ENCODE data around the gene RSPRY1.

The RSPRY1 gene

DNA sequence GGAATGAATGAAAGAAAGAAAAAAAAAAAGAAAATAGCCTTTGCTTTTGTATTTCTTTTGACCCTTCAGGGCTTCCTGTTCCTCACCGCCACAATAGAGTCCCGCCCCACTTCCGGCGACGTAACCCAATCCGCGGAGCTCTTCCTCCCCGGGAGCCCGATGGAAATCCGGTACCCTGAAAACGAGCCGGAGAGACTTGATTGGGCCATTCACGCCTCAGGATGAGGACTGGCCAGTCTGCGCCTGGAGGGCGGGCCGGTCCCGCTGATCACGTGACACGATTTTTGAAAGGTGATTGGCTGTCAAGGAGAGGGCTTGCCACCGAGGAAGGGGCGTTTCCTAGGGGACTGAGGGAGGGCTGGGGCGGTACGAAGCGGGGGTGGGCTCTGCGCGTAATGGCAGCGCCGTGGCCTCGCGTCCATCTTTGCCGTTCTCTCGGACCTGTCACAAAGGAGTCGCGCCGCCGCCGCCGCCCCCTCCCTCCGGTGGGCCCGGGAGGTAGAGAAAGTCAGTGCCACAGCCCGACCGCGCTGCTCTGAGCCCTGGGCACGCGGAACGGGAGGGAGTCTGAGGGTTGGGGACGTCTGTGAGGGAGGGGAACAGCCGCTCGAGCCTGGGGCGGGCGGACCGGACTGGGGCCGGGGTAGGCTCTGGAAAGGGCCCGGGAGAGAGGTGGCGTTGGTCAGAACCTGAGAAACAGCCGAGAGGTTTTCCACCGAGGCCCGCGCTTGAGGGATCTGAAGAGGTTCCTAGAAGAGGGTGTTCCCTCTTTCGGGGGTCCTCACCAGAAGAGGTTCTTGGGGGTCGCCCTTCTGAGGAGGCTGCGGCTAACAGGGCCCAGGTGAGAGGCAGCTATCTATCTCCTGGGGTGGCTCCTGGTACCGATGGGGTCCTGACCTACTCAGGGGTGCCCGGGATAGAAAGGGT, at the start of gene RSPRY1, which contains the start of gene PSME3IP1:
Gene RSPRY1 (plus strand): TSS at position 385 of the 927 bp plus-strand sequence. CDS start 18,330 bp downstream, outside the sequence.
Gene PSME3IP1 (minus strand): TSS at position 95 of the 927 bp plus-strand sequence. CDS start 12,185 bp downstream, outside the sequence.
- DNase-seq, result peak; percentile 93

DNA sequence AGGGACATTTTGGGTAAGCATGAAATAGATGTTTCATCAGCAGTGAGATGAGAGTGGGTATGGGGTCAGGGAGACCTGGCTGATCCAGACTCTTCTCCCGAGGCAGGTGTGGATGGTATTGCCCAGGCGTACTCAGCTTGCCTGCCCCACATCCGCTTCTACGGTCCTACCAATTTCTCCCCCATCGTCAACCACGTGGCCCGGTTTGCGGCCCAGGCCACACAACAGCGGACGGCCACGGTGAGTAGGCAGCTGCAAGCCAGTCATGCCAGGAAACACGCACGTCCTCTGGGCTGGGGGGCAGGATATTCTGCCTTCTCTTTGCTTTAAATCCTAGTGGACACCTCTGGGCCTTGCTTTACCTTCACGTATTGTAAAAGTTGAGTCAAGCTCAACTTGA, 49.1 kb upstream of the RSPRY1 start:
- no peak for DNase-seq

DNA sequence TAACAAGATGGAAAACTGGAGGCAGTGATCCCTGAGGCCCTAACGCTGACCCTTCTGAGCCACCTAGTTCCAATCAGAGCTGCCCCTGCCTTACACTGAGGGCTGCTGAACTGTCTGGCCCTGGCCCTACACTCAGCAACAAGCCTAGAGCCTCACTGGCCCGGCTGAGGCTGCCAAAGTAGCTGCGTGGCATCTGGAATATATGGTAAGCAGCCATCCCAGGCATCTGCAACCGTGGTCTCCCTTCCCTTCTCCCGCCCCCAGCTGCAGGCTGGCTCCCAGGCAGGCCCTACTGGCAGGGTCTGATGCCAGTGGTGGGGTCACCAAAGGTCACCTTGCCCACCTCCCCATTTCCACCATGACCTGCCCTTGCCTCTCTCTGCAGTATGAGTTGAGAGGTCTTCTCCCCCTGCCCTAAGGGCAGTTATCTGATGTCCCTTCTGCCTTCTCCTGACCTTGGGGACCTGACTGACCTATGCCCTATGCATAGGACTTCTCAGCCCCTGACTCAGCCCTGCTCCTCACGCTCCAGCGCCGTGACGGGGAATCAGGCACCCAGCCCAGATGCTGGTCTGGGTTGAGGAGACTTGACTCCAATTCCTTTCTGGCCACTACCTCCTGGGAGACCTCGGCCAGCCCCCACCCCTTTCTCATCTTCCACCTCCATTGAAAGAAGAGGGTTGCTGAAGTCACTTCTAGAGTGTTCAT, 48.4 kb upstream of the RSPRY1 start:
- no peak for DNase-seq

- no peak for DNase-seq
Measured at GRCh38 chr16:57138281-57138935, 47.7 kb upstream of the RSPRY1 start.

DNA sequence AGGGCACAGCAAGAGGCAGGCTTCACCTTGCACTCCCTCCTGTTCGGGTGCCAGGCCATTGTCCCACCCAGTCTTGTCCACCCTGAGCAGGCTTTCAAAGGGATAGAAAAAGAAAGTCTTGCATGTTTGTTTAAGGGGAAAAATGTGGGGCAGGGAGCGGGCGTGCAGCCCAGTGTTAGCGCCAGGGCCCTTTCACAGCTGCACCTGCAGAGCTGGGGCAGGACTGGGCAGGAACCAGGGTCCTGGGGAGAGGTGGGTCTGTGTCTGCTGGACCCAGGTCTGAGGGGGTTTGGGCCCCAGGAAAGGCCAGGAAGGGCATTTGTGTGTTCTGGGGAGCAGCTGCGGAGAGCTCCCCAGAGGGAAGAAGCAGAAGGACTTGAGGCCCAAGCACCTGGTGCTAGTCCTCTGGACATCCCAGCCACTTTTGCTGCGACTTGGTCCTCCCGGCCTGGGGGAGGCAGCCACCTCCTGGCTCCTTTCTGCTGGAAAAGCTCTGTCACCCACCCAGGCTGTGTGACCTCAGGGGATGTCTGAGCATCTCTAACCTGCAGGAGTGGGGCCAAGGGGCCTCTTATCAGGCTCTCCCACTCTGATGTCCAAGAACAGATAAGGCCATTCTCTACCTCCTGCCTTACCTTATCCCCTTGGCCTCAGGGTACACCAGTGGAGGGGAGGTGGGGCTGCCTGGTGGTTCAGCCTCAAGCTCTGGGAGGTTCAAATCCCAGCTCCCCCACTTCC, 45.0 kb upstream of the RSPRY1 start:
- no peak for DNase-seq

DNA sequence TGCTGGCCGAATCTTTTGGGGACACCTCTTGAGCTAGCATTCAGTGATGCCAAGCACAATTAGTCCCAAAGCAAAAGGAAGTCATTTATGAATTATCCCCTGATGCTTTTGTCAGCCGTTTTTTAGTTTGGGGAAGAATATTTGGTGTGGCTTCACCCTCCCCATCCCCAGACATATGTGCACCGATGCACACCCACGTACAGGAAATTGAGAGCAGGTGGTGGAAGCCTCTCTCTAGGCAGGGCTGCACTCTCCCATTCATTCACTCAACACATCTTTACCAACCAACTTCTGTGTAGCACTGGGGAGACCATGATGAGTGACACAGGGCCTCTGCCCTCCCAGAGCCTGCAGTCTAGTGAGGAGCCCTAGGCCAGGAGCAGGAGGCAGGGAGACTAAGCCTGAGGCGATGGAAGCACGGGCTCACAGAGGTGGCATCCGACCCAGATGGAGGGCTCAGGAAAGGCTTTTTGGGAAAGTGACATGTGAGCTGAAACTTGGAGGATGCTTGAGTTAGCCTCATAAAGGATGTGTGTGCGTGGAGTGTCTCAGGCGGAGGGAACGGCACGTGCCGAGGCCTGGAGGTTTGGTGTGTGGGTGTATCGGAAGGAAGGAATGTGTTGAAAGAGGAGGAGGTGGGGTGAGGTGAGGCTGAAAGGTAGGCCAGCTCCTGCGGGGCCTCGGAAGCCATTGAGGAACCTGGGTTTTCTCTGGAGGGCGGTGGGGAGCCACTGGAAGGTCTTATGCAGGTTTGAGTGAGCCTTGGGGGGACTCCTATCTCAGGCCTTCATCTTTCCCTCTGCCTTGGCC, 44.1 kb upstream of the RSPRY1 start:
- DNase-seq, result no peak

DNA sequence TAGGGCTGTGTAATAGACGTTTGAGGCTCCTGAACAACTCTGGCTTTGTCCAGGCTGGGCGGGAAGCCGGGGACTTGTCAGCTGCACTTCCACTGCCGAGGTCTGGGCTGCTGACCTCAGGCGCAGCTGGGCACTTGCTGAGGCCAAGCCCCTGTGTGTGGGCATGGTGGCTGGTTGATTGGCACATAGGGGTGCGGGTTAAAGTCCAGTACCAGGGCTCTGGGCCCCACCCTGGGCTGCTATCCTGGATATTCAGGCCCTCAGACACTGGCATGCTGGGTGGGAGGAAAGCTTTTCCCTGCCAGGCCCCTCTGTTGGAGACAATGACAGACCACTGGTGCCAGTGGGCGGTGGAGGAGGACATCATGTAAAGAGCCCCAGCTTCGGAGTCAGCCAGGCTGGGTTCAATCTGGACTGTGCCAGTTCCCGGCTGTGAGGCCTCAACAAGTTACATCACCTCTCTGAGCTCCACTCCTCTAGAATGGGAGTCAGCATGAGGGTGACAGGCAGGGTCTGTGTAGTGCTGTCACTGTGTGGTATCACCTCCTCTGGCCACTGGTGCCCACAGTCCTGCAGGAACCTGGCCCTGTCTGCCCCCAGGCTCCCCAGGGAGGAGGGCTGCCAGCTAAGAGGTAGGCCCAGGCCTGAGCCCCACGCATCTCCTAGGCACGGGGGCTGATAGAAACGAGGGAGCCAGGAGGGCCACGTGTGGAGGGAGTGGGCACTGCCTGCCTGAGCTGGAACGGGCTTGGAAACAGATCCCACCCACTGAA, 42.8 kb upstream of the RSPRY1 start:
- no peak for DNase-seq

GRCh38 chr16:57144027-57144426, 42.1 kb upstream of the RSPRY1 start:
- no peak for DNase-seq

- no peak for DNase-seq
Measured at GRCh38 chr16:57145046-57146021, 40.8 kb upstream of the RSPRY1 start.

- DNase-seq, result no peak
Measured at GRCh38 chr16:57146040-57146647, 40.0 kb upstream of the RSPRY1 start.

GRCh38 chr16:57146735-57147134, 39.4 kb upstream of the RSPRY1 start:
- peak in 1 of 2 experiments; percentile 13 for DNase-seq

GRCh38 chr16:57147381-57148221, 38.5 kb upstream of the RSPRY1 start:
- DNase-seq, result no peak

DNA sequence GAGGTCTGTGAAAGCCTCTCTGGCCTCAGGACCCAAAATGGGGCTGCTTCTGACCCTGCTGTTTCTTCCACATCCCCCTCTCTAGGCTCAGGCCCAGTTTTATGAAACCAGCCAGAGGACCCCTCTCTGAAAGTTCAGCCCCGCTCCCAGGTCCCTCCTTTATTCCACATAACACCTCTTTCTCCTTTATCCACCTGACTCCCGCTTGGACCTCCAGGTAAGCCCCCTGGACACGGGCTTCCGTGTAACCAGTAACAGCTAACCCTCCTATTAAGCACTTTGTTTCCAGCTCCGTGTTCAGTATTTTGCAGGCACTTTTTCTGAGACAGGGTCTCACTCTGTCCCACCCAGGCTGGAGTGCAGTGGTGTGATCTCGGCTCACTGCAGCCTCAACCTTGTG, 37.6 kb upstream of the RSPRY1 start:
- DNase-seq, result no peak

- no peak for DNase-seq
Measured at GRCh38 chr16:57149391-57149790, 36.7 kb upstream of the RSPRY1 start.

GRCh38 chr16:57150682-57151330, 35.3 kb upstream of the RSPRY1 start:
- no peak for DNase-seq

DNA sequence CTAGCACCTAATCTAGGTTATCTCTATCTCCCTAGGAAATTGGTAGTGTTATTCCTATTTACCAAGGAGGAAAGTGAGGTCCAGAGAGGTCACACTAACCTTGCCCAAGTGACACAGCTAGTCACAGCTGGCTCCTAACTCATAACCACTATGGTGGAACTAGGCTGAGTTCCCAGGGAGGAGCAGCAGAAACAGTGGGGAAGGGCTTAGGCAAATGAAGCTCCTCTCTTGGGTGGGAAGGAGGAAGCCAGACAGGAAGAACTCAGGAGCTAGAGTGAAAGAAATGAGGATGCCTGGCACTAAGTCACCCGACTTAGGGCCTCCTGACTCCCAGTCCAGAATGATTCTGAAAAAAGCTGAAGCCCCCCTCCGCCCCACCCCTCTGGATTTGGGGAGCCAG, 34.8 kb upstream of the RSPRY1 start:
- no peak for DNase-seq
